OCI-LY1 (cell line): ENCODE data around the gene ZNF497.

ENCODE experiments used
- H2AFZ ChIP-seq: fragments of 200-600 bp; sonication (generic), shearing (Covaris generic); 2 replicates; pipeline ENCODE4 v1.6.0; 2014; ENCODE audit warnings: antibody characterized with exemption, mild to moderate bottlenecking, low read length
- H3F3A ChIP-seq: fragments of 200-600 bp; sonication (generic), shearing (Covaris generic); 2 replicates; pipeline ENCODE4 v1.6.0; 2014; ENCODE audit warnings: mild to moderate bottlenecking, antibody characterized with exemption, low read length, moderate library complexity; ENCODE audit not compliant: insufficient read depth
- H3K27ac ChIP-seq: fragments of 200-600 bp; sonication (generic); 2 replicates; pipeline ENCODE4 v1.5.1; 2014; ENCODE audit warnings: low read length, mixed run types, mild to moderate bottlenecking, low read depth; ENCODE audit not compliant: poor library complexity, severe bottlenecking
- H3K27me3 ChIP-seq: fragments of 200-600 bp; sonication (generic); 2 replicates; pipeline ENCODE4 v1.6.0; 2014; ENCODE audit warnings: antibody characterized with exemption, mild to moderate bottlenecking, low read length, moderate library complexity; ENCODE audit not compliant: insufficient read depth
- H3K36me3 ChIP-seq: fragments of 200-600 bp; sonication (generic); 2 replicates; pipeline ENCODE4 v1.6.1; 2014; ENCODE audit warnings: mild to moderate bottlenecking, antibody characterized with exemption, low read length, moderate library complexity, mixed read lengths; ENCODE audit not compliant: insufficient read depth
- H3K4me1 ChIP-seq: fragments of 200-600 bp; sonication (generic); 2 replicates; pipeline ENCODE4 v1.5.1; 2014; ENCODE audit warnings: mild to moderate bottlenecking, low read length, moderate library complexity; ENCODE audit not compliant: insufficient read depth, severe bottlenecking
- H3K4me2 ChIP-seq: fragments of 200-600 bp; sonication (generic), shearing (Covaris generic); 2 replicates; pipeline ENCODE4 v1.6.1; 2014; ENCODE audit warnings: low read length
- H3K4me3 ChIP-seq: fragments of 200-600 bp; sonication (generic); 2 replicates; pipeline ENCODE4 v1.5.1; 2014; ENCODE audit warnings: low read length, low read depth, mild to moderate bottlenecking, mixed read lengths; ENCODE audit not compliant: poor library complexity, severe bottlenecking
- H3K79me2 ChIP-seq: fragments of 200-600 bp; shearing (Covaris generic); 2 replicates; pipeline ENCODE4 v1.6.1; 2016; ENCODE audit warnings: mixed run types, low read length, mixed read lengths; ENCODE audit not compliant: insufficient read depth
- H3K9ac ChIP-seq: fragments of 200-600 bp; sonication (generic), shearing (Covaris generic); 2 replicates; pipeline ENCODE4 v1.6.1; 2014; ENCODE audit warnings: mild to moderate bottlenecking, low read length, mixed read lengths
- H3K9me2 ChIP-seq: fragments of 200-600 bp; sonication (generic), shearing (Covaris generic); 2 replicates; pipeline ENCODE4 v1.6.1; 2014; ENCODE audit warnings: low read depth, mild to moderate bottlenecking, low read length, mixed read lengths
- H3K9me3 ChIP-seq: fragments of 200-600 bp; shearing (Covaris generic); 2 replicates; pipeline ENCODE4 v1.6.1; 2014; ENCODE audit warnings: low read length, mixed read lengths
- H4K20me1 ChIP-seq: fragments of 200-600 bp; sonication (generic), shearing (Covaris generic); 2 replicates; pipeline ENCODE4 v1.6.0; 2016; ENCODE audit warnings: mild to moderate bottlenecking, low read length; ENCODE audit not compliant: insufficient read depth
- EZH2 ChIP-seq: fragments of 200-600 bp; sonication (generic), shearing (Covaris generic); IDR thresholded peaks from 2 replicates; pipeline ENCODE4 v1.8.0; 2017; ENCODE audit warnings: borderline replicate concordance, mixed run types, mild to moderate bottlenecking, antibody characterized with exemption, low read length, moderate library complexity, mixed read lengths
- TF ChIP-seq, protein P1 (sequence below): fragments of 200-600 bp; sonication (generic), shearing (Covaris generic); IDR thresholded peaks from 2 replicates; pipeline ENCODE4 v1.5.1; 2017; ENCODE audit warnings: mild to moderate bottlenecking, antibody characterized with exemption, low read length, moderate library complexity, mixed read lengths

The ZNF497 gene

DNA sequence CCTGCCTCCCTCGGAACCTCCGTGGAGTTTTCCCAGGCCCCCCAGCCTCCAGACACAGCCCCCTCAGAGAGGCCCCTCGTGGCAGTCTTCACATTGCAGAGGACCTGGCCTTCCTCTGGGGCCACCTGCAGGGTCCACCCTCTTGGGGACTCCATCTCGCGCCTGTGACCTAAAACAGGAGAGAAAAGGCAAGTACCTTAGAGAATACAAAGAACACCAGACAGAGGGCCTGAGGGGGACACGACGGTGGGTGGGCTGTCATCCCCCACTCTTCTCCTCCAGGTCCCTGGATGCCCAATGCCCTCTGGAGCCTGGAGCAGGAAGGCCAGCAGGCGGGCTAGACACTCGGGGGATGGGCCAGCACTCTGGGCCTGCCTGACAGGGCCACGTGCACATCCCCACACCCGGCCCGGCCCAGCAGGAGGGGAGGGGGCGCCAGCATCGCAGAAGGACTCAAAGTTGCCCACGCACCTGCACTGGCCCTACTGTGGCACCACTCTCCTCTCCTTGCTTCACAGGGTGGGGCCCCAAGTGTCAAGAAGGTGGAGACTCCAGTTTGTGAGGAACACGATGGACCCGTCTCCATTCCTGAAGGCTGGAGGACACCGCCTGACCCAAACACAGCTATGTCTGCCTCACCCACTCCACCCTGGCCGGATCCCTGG, 4.9 kb downstream of the ZNF497 start:
- Histone ChIP-seq H3F3A (no peaks in the 10 kb centered on the region), H3K27me3 (no peaks in the 10 kb centered on the region), H3K4me3 (no peak overlapping the region), H3K36me3 (no peaks in the 10 kb centered on the region), H2AFZ (no peak overlapping the region), H3K9me2 (no peaks in the 10 kb centered on the region), H3K9ac (no peak overlapping the region), H3K4me2 (no peak overlapping the region), H4K20me1 (no peaks in the 10 kb centered on the region), H3K4me1 (peaks cover 11% of the 10 kb centered on the region), H3K79me2 (no peaks in the 10 kb centered on the region), H3K27ac (no peak overlapping the region), H3K9me3 (no peaks in the 10 kb centered on the region)
- TF ChIP-seq EZH2, result no peak
- TF ChIP-seq, protein P1, sequence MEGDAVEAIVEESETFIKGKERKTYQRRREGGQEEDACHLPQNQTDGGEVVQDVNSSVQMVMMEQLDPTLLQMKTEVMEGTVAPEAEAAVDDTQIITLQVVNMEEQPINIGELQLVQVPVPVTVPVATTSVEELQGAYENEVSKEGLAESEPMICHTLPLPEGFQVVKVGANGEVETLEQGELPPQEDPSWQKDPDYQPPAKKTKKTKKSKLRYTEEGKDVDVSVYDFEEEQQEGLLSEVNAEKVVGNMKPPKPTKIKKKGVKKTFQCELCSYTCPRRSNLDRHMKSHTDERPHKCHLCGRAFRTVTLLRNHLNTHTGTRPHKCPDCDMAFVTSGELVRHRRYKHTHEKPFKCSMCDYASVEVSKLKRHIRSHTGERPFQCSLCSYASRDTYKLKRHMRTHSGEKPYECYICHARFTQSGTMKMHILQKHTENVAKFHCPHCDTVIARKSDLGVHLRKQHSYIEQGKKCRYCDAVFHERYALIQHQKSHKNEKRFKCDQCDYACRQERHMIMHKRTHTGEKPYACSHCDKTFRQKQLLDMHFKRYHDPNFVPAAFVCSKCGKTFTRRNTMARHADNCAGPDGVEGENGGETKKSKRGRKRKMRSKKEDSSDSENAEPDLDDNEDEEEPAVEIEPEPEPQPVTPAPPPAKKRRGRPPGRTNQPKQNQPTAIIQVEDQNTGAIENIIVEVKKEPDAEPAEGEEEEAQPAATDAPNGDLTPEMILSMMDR, result no peak

DNA sequence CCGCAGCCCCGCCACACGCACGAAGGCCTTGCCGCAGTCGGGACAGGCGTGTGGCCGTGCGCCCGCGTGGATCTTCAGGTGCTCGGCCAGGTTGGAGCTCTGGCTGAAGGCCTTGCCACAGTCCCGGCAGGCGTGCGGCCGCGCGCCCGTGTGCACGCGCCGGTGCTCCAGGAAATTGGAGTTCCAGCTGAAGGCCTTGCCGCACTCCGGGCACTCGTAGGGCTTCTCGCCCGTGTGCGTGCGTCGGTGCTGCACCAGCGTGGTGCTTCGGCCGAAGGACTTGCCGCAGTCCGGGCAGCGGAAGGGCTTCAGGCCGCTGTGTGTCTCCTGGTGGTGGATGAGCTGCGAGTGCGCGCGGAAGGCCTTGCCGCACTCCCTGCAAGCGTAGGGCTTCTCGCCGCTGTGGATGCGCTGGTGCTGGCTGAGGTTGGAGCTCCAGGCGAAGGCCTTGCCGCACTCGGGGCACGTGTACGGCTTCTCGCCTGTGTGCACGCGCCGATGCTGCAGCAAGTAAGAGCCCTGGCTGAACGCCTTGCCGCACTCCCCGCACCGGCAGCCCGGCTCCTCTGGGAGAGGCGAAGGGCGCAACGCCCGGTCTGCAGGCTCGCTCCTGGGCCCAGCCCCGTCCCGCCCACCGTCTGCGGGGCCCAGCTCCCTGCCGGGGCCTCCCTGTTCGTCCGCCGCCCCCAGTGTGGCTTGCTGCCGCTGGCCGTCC, 5.6 kb downstream of the ZNF497 start:
- Histone ChIP-seq H3K4me3 (no peak overlapping the region), H3K27ac (no peak overlapping the region), H3K9me2 (no peaks in the 10 kb centered on the region), H3K27me3 (no peaks in the 10 kb centered on the region), H3K9ac (no peak overlapping the region), H2AFZ (no peak overlapping the region), H4K20me1 (no peaks in the 10 kb centered on the region), H3K36me3 (no peaks in the 10 kb centered on the region), H3K4me2 (no peak overlapping the region), H3K4me1 (peaks cover 10% of the 10 kb centered on the region), H3K9me3 (no peaks in the 10 kb centered on the region), H3F3A (no peaks in the 10 kb centered on the region), H3K79me2 (no peaks in the 10 kb centered on the region)
- TF ChIP-seq EZH2, result no peak
- TF ChIP-seq, protein P1, result no peak

DNA sequence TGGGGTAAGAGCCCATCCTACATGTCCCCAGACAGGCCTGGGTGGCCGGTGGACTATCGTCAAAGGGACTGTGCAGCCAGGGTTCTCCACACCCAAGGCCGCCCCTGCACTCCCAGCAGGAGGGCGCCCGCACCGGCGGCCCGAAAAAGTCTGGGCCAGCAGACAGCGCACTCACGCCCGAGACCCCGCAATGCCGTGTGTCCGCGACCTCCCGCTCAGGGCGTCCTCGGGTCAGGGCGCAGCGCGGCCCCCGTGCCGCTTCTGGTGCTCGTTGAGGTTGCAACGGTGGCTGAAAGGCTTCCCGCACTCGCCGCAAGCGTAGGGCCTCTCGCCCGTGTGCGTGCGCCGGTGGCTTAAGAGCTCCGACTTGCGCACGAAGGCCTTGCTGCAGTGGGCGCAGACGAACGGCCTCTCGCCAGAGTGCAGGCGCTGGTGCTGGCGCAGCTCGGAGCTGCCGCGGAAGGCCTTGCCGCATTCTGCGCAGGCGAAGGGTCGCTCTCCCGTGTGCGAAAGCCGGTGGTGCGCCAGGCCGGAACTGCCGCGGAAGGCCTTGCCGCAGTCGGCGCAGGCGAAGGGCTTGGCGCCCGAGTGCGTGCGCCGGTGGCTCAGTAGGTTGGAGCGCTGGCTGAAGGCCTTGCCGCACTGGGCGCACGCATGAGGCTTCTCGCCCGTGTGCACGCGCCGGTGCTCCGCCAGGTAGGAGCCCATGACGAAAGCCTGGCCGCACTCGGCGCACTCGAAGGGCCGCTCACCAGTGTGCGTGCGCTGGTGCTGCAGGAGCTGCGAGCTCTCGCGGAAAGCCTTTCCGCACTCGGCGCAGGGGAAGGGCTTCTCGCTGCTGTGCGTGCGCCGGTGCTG, 6.4 kb downstream of the ZNF497 start:
- Histone ChIP-seq H3K4me1 (peaks cover 2% of the 10 kb centered on the region), H3K79me2 (no peaks in the 10 kb centered on the region), H3K4me3 (no peak overlapping the region), H3K9me3 (no peaks in the 10 kb centered on the region), H3K27me3 (no peaks in the 10 kb centered on the region), H3K36me3 (no peaks in the 10 kb centered on the region), H3K9me2 (no peaks in the 10 kb centered on the region), H3K9ac (no peak overlapping the region), H3K4me2 (no peak overlapping the region), H3K27ac (no peak overlapping the region), H3F3A (no peaks in the 10 kb centered on the region), H4K20me1 (no peaks in the 10 kb centered on the region), H2AFZ (no peak overlapping the region)
- TF ChIP-seq EZH2, result no peak
